GM12865 (cell line): Measurements from ENCODE around the gene BEX4.

ENCODE experiments used
- DNase-seq: peaks from one replicate; pipeline ENCODE4 v3.0.0; 2010; ENCODE audit warnings: low read depth
- H3K4me3 ChIP-seq: 2 replicates; pipeline ENCODE4 v1.5.1; 2011; ENCODE audit warnings: mild to moderate bottlenecking, low read depth, low read length, control low read depth
- CTCF ChIP-seq: IDR thresholded peaks from 2 replicates; pipeline ENCODE4 v1.5.1; 2011; ENCODE audit warnings: low read length, control low read depth, low read depth, inconsistent platforms; ENCODE audit not compliant: insufficient read depth; ENCODE audit errors: missing control alignments

Gene BEX4

GRCh38 chrX:103256651-103257050 lies 41.7 kb downstream of the BEX4 start:
- H3K4me3 ChIP-seq, result no peak overlapping the region
- DNase-seq, result no peak
- TF ChIP-seq CTCF, result no peak

GRCh38 chrX:103258275-103258674 lies 43.4 kb downstream of the BEX4 start:
- H3K4me3 ChIP-seq, result no peak overlapping the region
- no peak for TF ChIP-seq CTCF
- no peak for DNase-seq
